HepG2 (cell line): ENCODE data around the gene EGF. TPM values are rescaled to one million over a fixed set of nuclear protein-coding genes. Genes with fewer than 3 reads are reported as not detected.

ENCODE experiments used
- ARID5B ChIP-seq: IDR thresholded peaks from 2 replicates; pipeline ENCODE4 v1.4.0; 2020; ENCODE audit warnings: mild to moderate bottlenecking, missing genetic modification reagents
- EP300 ChIP-seq, 3 experiments: sonication (generic) in 1 of 3; formaldehyde crosslinking in 1 of 3; IDR thresholded peaks; 2 replicates each; pipeline versions ENCODE4 v1.5.1 to v1.6.1; 2011 to 2020; ENCODE audit warnings: low read depth in 2 of 3, low read length in 2 of 3, borderline replicate concordance in 1 of 3, improper control_type of control experiment in 1 of 3, mild to moderate bottlenecking in 1 of 3, missing genetic modification reagents in 1 of 3, moderate library complexity in 1 of 3
- FOXK1 ChIP-seq: sonication (generic); formaldehyde crosslinking; IDR thresholded peaks from 2 replicates; pipeline ENCODE4 v1.4.0; 2020; ENCODE audit warnings: low read depth, missing genetic modification reagents, borderline replicate concordance
- FOXP1 ChIP-seq, 2 experiments: fragments of 450-650 bp in 1 of 2; IDR thresholded peaks; 2 replicates each; pipeline ENCODE4 v1.6.1; 2017 to 2018; ENCODE audit warnings: antibody characterized with exemption in 1 of 2
- FOXP4 ChIP-seq: sonication (generic); formaldehyde crosslinking; IDR thresholded peaks from 2 replicates; pipeline ENCODE4 v1.4.0; 2020; ENCODE audit warnings: missing genetic modification reagents
- GFI1 ChIP-seq: sonication (generic); formaldehyde crosslinking; IDR thresholded peaks from 2 replicates; pipeline ENCODE4 v1.5.0; 2020; ENCODE audit warnings: missing genetic modification reagents, mild to moderate bottlenecking, borderline replicate concordance
- HDAC2 ChIP-seq: sonication (generic); formaldehyde crosslinking; IDR thresholded peaks from 2 replicates; pipeline ENCODE4 v1.4.0; 2020; ENCODE audit warnings: missing genetic modification reagents
- SOX6 ChIP-seq, 2 experiments: fragments of 450-650 bp in 1 of 2; sonication (generic) in 1 of 2; formaldehyde crosslinking in 1 of 2; IDR thresholded peaks; 2 replicates each; pipeline versions ENCODE4 v1.4.0 to v1.6.1; 2017 to 2020; ENCODE audit warnings: antibody characterized with exemption in 1 of 2, mild to moderate bottlenecking in 1 of 2, missing genetic modification reagents in 1 of 2
- SP5 ChIP-seq: IDR thresholded peaks from 2 replicates; pipeline ENCODE4 v1.6.1; 2016; ENCODE audit warnings: low read depth, borderline replicate concordance
- ZNF652 ChIP-seq: IDR thresholded peaks from 2 replicates; pipeline ENCODE4 v1.6.1; 2016; ENCODE audit warnings: low read depth, borderline replicate concordance
- polyA plus RNA-seq, 8 experiments: library from polyadenylated mRNA; depleted of rRNA in 3 of 8; stranded (reverse) in 7 of 8; unstranded in 1 of 8; fragments of >200 nt; fragmentation: Illumina TruSeq in 4 of 8; extraction: Trizol in 4 of 8; gene quantifications; 2 replicates each; pipeline versions ENCODE4 v1.2.1 to v1.2.3, GENCODE V29; 2011 to 2016; ENCODE audit warnings: low read depth in 4 of 8, missing spikeins in 1 of 8, mixed read lengths in 1 of 8; ENCODE audit not compliant: insufficient read depth in 1 of 8
- total RNA-seq, 5 experiments: library from RNA; depleted of rRNA; stranded (reverse); fragments of >200 nt; fragmentation: Illumina TruSeq; extraction: Trizol; gene quantifications; 2 replicates each; pipeline ENCODE4 v1.2.3, GENCODE V29; 2016; ENCODE audit warnings: low read depth in 1 of 5

EGF gene
- total and polyA plus RNA-seq, 2 of the 13 experiments (the other 11 are each of a cell fraction or from before 2014, with no cell fraction given): 0.07 to 0.08 TPM

- peak; percentile 74; the same call in 1 of the 2 replicates for TF ChIP-seq ZNF652 (CRISPR knock-in tag)
- 0 out of 2 replicates have a peak, but pooled peaks have one; percentile 26 for TF ChIP-seq FOXP1 (IDR thresholded peaks at IDR 0.05)
- peak; percentile 76 for TF ChIP-seq FOXP1 (CRISPR knock-in tag; IDR thresholded peaks at IDR 0.05)
- peak; percentile 69 for TF ChIP-seq ARID5B (CRISPR knock-in tag)
- 0 out of 2 replicates have a peak, but pooled peaks have one; percentile 21 for TF ChIP-seq FOXK1
- peak in 1 of 2 experiments; percentile 46; a peak in 1 of 4 replicates for TF ChIP-seq EP300 (IDR thresholded peaks at IDR 0.05; ENCODE audit: low read depth in 2 of 2, low read length in 2 of 2)
- TF ChIP-seq EP300 (CRISPR knock-in tag; IDR thresholded peaks at IDR 0.05; ENCODE audit: borderline replicate concordance): no peak
- 0 out of 2 replicates have a peak, but pooled peaks have one; percentile 35 for TF ChIP-seq HDAC2 (CRISPR knock-in tag)
- 0 out of 2 replicates have a peak, but pooled peaks have one; percentile 28 for TF ChIP-seq GFI1
- TF ChIP-seq SP5 (CRISPR knock-in tag): peak; percentile 43; the same call in 1 of the 2 replicates
- TF ChIP-seq SOX6 (IDR thresholded peaks at IDR 0.05): no peak
- peak; percentile 59; the same call in 1 of the 2 replicates for TF ChIP-seq SOX6 (CRISPR knock-in tag; IDR thresholded peaks at IDR 0.05)
- peak; percentile 75 for TF ChIP-seq FOXP4 (CRISPR knock-in tag)
Observed at GRCh38 chr4:109973529-109973905, 60.8 kb downstream of the EGF start (continued).
